Vagina (tissue), 2 donors: ENCODE data around the gene TEAD3.

Source experiments
- POLR2AphosphoS5 ChIP-seq, 2 donors: sonication (generic); formaldehyde crosslinking; IDR thresholded peaks; one replicate each; pipeline ENCODE4 v1.9.0; 2017; ENCODE audit warnings: antibody characterized with exemption in 2 of 2, mild to moderate bottlenecking in 2 of 2, low read depth in 1 of 2; ENCODE audit not compliant: insufficient read depth in 1 of 2
- TF ChIP-seq, protein P1 (sequence below), 3 experiments: fragments of 450-650 bp in 2 of 3; fragments of 200-600 bp in 1 of 3; sonication (generic) in 1 of 3; IDR thresholded peaks; one replicate each; pipeline ENCODE4 v1.5.1; 2017 to 2019; ENCODE audit warnings: antibody characterized with exemption in 3 of 3, mild to moderate bottlenecking in 2 of 3, moderate library complexity in 2 of 3

DNA sequence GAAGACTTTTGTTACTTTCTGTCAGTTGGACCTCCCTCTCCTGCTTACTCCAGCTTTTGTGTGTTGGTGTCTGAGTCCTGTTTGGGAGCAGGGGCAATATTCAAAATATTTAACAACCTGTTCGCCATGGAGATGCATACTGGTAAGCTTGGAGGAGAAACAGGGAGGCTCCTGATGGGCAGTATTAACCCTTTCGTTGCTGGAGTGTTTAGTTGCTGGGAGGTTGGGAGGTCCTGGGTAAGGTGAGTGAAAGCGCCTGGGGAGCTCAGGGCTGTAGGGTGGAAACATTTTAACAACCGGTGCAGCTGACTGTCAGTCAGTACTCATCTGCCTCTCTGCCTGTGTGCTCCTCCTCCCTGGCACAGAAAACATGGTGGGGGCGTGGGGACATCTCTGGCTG lies 11.7 kb upstream of the TEAD3 start:
- TF ChIP-seq POLR2AphosphoS5 (IDR thresholded peaks at IDR 0.05; ENCODE audit: insufficient read depth in 1 of 2, low read depth in 1 of 2), result no peak
- TF ChIP-seq, protein P1, sequence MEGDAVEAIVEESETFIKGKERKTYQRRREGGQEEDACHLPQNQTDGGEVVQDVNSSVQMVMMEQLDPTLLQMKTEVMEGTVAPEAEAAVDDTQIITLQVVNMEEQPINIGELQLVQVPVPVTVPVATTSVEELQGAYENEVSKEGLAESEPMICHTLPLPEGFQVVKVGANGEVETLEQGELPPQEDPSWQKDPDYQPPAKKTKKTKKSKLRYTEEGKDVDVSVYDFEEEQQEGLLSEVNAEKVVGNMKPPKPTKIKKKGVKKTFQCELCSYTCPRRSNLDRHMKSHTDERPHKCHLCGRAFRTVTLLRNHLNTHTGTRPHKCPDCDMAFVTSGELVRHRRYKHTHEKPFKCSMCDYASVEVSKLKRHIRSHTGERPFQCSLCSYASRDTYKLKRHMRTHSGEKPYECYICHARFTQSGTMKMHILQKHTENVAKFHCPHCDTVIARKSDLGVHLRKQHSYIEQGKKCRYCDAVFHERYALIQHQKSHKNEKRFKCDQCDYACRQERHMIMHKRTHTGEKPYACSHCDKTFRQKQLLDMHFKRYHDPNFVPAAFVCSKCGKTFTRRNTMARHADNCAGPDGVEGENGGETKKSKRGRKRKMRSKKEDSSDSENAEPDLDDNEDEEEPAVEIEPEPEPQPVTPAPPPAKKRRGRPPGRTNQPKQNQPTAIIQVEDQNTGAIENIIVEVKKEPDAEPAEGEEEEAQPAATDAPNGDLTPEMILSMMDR (IDR thresholded peaks at IDR 0.05), result no peak
